ENCODE measurements around the gene NEURL3.

Gene NEURL3

DNA sequence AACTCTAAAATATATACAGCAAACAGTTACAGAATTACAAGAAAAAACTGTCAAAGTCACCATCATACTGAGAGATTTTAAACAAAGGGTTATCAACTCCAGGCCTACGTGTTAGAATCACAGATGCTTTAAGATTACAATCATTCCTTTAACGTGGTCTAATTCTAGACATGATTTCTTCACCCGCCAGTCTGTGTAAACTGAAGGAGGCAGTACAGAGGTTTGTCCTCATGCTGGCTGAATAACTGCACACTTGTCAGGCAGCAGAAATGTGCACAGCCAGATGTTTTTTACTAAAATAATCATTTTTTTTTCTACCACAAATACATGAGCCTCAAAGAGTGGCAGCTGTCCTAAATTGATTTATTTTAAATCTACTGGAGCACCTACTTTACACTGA, 15.5 kb upstream of the NEURL3 start:
- no peak overlapping the region for H3K4me3 ChIP-seq (ENCODE audit: low read length)
- no peak for DNase-seq (ENCODE audit: low read depth)
- no peak for TF ChIP-seq CTCF (conservative IDR thresholded peaks at IDR 0.05; ENCODE audit: low read depth, low read length)

- no peak for DNase-seq (ENCODE audit: low read depth)
- no peak for TF ChIP-seq CTCF (conservative IDR thresholded peaks at IDR 0.05; ENCODE audit: low read depth, low read length)
- no peak overlapping the region for H3K4me3 ChIP-seq (ENCODE audit: low read length)
Observed at GRCh38 chr2:96520231-96520630, 15.1 kb upstream of the NEURL3 start.

DNA sequence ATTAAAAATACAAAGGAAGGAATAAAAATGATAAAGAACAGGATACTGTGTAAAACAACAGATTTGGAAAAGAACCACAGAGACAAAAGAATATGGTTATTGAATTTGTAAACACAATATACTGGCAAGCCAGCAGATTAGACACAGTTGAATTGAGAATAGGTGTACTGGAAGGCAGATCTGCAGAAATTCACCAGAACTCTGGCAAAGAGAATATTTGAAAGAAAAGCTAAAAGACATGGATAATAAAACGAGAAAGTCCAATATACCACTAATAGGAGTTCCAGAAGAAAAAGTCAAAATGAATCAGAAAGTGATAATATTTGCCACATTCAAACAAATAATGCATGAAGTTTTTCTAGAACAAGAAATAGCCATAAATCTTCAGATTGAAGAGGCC, 11.9 kb upstream of the NEURL3 start:
- H3K4me3 ChIP-seq (ENCODE audit: low read length) = no peak overlapping the region
- no peak for DNase-seq (ENCODE audit: low read depth)
- no peak for TF ChIP-seq CTCF (conservative IDR thresholded peaks at IDR 0.05; ENCODE audit: low read depth, low read length)

DNA sequence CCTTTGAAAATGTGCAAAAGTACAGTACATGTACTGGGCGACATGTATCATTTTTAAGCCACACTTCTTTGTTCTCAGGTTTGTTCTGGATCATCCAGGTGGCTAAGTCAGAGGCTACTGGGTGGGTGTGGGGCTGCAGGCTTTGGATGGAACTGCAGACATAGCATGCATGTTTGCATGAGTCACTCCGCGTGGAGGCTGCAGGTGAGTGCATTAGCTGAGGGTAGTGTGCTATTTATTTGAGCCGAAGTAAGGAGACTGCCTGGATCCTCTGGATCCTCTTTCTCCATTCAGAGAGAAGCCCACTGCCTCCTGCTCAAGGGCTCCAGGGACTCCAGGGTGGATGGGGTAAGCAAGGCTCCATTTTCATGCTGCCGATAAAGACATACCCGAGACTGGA, 9.4 kb upstream of the NEURL3 start:
- no peak overlapping the region for H3K4me3 ChIP-seq (ENCODE audit: low read length)
- DNase-seq (ENCODE audit: low read depth) = no peak
- TF ChIP-seq CTCF (conservative IDR thresholded peaks at IDR 0.05; ENCODE audit: low read depth, low read length) = no peak

GRCh38 chr2:96512341-96512740, 7.2 kb upstream of the NEURL3 start:
- no peak overlapping the region for H3K4me3 ChIP-seq (ENCODE audit: low read length)
- no peak for TF ChIP-seq CTCF (conservative IDR thresholded peaks at IDR 0.05; ENCODE audit: low read depth, low read length)
- DNase-seq (ENCODE audit: low read depth) = no peak

DNA sequence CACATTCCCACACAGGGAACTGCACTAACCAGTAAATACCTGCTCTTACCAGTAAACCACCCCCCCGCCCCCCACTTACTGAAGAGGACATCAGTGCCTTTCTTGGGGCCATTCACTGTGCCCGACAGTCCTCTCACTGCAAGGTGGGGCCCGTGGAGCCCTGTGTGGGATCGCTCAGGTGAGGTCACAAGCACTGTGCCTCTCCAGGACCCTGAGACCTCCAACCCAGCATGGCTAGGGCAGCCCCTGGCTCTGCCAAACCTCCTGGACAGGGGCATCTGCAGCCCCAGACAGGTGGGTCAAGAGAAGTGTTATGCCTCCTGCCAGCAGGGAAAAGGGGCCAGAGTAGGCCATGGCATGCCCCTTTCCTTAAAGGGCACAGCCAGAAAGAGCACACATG, 6.7 kb upstream of the NEURL3 start:
- TF ChIP-seq CTCF (conservative IDR thresholded peaks at IDR 0.05; ENCODE audit: low read depth, low read length) = no peak
- no peak overlapping the region for H3K4me3 ChIP-seq (ENCODE audit: low read length)
- DNase-seq (ENCODE audit: low read depth) = no peak

DNA sequence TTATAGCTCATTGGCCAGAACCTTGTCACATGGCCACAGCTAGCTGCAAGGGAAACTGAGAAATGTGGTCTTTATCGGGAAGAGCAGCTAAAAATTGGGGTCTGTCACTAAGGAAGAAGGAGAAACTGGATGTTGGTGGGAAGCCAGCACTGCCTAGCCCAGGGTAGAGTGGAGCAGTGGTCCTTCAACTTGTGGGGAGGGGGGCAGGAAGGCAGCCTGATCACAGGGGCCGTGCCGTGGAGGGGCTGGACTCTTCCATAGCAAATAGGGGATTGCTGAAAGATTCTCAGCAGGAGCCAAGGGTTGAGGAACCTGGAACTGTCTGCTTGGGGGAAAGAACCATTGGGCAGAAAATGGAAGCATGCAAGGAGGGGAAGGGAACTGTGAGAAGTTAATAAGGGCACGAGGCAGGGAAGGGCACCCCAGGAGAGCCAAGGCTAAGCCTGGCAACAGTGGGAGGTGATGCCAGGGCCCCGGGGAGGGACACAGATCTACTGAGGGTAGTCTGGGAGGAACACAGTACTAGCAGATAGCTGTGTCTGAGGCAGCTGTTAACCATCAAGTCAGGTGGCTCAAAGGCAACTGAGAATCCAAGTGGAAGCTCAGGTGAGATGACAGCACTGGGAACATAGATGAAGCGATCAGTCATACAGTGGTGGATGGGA, 5.9 kb upstream of the NEURL3 start:
- TF ChIP-seq CTCF (conservative IDR thresholded peaks at IDR 0.05; ENCODE audit: low read depth, low read length) = no peak
- H3K4me3 ChIP-seq (ENCODE audit: low read length) = no peak overlapping the region
- DNase-seq (ENCODE audit: low read depth) = no peak
